C1 segment of cervical spinal cord (tissue), 14 donors: ENCODE measurements around the gene OR2M2.

ENCODE experiments used
- DNase-seq, 14 donors: peaks; one replicate each; lab custom pipeline; 2025; lab: John Stamatoyannopoulos, UW

Gene OR2M2, protein sequence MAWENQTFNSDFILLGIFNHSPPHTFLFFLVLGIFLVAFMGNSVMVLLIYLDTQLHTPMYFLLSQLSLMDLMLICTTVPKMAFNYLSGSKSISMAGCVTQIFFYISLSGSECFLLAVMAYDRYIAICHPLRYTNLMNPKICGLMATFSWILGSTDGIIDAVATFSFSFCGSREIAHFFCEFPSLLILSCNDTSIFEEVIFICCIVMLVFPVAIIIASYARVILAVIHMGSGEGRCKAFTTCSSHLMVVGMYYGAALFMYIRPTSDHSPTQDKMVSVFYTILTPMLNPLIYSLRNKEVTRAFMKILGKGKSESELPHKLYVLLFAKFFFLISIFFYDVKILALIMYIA

DNA sequence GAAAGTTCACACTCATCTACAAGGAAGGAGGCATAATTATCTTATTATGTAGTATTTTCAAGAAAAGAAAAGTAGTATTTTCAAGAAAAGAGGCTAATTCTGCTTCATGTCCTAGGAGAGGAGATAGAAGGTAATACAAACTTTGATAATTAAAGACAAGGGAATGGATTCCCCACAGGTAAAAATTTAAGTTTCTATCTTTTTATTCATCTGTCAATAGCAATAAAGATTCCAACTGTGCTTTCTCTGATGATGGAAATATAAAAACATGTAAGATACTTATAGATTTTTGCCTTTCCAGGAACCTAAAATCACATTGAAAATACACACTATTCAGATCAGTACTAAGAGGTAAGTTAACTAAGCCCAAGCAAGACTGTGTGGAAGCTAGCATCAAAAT is at the start of gene OR2M2:
Gene OR2M2 (plus strand): TSS at position 301 of the 400 bp plus-strand sequence. CDS start 5,165 bp downstream, outside the sequence.
- no peak for DNase-seq

GRCh38 chr1:248127653-248128052 is 47.0 kb upstream of the OR2M2 start:
- DNase-seq: no peak

- no peak for DNase-seq
These were observed 37.8 kb upstream of the OR2M2 start for GRCh38 chr1:248136811-248137210.

DNA sequence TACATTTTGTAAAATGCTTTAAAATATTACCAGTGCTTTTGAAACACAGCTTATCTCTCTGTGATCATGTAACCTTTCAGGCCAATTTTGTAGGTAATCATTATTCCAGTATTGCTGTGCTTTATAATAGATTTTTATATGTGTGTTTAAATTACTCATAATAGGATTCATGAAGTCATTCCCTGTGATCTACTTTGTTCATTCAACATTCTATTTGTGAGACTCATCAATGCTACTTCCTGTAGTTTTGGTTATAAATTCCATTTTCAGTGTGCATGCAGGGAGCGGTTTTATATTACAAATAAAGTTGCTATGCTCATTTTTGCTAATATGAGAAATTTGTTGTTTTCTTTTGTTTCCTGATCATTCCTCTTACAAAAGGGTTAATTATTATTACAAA is 33.8 kb upstream of the OR2M2 start:
- DNase-seq: no peak

DNA sequence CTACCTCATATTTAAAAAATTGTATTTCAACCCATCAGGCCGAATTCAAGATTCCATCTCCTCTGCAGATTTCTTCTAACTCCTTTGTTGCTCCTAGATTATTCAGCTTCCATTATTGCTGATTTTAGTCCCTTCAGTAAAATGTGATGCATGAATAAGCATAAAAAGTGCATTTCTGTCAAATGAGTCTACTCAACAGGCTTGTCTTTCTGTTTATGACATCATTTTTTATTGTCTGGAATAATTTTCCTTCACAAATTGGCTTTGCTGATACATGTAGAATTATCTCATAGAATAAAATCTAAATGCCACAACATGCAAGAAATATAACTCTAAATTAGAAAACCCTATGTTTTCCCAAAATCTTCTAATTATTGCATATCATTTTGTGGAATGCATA is 31.3 kb upstream of the OR2M2 start:
- DNase-seq: no peak

DNA sequence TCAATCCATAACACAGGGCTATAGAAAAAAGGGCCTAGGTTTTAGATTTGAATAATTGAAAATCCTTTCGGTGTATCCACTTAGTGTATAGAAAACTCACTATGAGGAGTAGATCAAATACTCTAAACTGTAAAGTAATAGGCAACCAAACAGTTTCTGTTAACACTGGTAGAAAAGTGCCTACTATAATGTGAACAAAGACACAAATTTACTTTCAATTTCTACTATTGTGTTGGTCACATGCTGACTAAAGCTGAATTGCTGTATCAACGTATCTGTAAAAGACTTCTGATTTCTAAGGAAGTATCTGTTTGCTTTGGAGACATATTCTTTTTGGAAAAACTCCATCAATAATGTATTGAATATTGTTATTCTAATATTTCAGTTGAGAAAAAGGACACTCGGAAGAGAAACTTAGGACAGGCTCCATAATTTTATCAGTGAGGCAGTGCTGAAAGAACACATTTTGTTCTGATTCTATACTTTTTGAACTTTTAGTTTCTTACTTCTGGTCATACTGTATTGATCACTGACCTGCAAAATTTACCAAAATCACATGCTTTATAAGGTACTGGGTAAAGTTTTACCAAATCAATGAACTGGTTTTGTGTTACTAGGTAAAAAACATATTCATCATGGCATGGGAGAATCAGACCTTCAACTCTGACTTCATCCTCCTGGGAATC is 30.0 kb upstream of the OR2M2 start, which contains the start of gene OR2M5:
Gene OR2M5 (plus strand): TSS at position 636 of the 686 bp plus-strand sequence. CDS start 0 bp downstream, at position 636.
- DNase-seq: no peak

DNA sequence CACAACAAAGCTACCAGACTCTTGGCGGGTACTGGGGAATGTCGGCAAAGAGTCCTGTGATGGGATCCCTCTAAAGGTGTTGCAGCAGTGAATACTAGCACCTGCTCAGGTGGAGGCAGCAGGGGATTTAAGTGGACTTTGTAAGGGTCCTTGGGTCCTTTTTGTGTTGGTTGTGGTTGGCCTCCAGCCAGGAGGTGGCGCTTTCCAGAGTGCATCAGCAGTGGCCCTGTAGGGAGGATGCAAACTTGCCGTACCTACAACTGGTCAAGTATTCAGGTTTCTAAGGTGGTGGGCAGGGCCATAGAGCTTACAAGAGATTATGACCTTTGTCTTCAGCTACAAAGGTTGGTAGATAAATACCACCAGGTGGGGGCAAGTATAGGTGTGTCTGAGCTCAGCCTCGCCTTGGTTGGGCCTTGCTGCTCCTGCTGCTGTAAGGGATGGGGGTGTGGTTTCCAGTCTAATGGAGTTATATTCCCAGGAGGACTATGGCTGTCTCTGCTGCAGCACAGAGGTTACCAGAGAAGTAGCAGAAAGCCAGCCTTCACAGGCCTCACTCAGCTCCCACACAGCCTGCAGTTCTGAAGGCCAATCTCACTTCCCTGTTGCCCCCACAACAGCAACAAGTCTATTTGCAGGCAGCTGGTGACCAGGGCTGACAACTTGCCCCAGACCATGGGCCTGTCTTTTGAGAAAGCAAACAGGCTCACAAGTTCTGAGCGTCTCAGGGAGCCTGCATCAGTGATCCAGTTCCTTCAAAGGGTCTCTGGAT is 22.4 kb upstream of the OR2M2 start:
- no peak for DNase-seq

- no peak for DNase-seq
These were observed 18.7 kb upstream of the OR2M2 start for GRCh38 chr1:248155927-248156326.

DNA sequence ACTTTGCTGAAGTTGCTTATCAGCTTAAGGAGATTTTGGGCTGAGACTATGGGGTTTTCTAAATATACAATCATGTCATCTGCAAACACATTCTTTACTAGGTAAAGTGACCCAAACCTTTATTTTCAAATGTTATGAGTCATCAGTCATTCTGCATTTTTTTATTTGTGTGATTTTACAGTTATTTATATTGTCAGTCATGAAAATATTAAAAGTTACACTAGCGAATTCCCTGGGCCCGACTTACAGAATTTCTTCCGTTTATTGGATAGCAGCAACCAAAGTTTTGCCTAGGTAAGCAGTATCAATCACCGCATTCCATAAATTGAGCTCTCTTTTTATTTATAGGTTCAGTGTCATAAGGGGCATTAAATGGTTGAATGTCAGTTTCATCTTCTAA is 15.9 kb upstream of the OR2M2 start:
- DNase-seq: no peak

GRCh38 chr1:248164031-248164430 is 10.6 kb upstream of the OR2M2 start:
- no peak for DNase-seq

DNA sequence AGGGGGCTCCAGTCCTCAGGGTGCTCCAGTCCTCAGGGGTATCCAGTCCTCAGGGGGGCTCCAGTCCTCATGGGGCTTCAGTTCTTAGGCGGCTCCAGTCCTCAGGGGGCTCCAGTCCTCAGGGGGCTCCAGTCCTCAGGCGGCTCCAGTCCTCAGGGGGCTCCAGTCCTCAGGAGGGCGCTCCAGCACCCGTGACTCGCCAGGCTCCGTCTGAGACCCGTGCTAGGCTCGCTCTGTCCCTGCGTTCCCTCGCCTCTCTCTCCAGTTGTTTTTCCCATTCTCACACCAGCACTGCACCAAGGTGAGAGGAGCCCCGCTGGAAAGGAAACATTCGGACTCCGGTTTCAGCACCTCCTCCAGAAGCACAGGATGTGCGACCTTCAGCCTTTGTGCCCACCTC is 9.4 kb upstream of the OR2M2 start:
- no peak for DNase-seq

DNA sequence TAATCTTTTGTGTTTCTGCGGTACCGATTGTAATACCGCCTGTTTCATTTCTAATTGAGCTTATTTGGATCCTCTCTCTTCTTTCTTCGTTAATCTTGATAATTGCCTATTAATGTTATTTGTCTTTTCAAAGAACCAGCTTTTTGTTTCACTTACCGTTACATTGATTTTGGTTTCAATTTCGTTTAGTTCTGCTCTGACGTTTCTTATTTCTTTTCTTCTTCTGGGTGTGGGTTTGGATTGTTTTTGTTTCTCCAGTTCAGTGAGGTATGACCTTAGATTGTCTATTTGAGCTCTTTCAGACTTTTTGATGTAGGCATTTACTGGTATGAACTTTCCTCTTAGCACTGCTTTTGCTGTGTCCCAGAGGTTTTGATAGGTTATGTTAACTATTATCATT is 9.4 kb downstream of the OR2M2 start:
- no peak for DNase-seq

DNA sequence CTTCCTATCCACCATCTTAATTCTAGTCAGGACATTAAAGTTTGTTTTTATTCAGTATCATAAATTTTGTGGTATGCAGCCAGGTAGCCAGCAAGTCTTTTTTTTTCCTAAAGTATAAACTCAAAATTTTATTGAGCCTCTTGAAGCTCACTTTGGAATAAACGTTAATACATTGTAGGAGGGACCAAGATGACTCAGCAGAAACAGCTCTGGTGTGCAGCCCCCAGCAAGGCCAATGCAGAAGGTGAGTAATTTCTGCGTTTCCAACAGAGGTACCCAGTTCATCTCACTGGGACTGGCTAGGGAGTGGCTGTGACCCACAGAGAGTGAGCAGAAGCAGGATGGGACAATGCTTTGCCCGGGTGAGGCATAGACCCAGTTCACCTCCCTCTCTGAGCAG is 12.7 kb downstream of the OR2M2 start:
- DNase-seq: no peak

DNA sequence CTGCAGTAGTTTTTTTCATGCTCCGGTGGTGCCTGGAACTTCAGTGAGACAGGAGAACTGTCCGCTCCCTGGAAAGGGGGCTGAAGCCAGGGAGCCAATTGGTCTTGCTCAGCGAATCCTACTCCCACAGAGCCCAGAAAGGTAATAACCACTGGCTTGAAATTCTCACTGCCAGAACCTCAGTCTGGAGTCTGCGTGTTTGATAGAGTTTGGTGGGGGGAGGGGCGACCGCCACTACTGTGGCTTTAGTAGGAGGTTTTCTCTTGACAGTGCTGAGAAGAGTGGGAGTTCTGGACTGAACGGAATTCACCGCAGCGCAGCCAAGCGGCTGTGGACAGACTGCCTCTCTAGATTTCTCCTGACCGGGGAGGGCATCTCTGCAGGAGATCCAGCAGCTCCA is 14.4 kb downstream of the OR2M2 start:
- DNase-seq: no peak

- DNase-seq: no peak
These were observed 19.5 kb downstream of the OR2M2 start for GRCh38 chr1:248194117-248194516.

- DNase-seq: no peak
These were observed 22.3 kb downstream of the OR2M2 start, which contains the start of gene OR2M3 for GRCh38 chr1:248196965-248197364. Gene OR2M3 (plus strand): TSS chr1:248197265. CDS start chr1:248203068, 5,803 bp downstream.

DNA sequence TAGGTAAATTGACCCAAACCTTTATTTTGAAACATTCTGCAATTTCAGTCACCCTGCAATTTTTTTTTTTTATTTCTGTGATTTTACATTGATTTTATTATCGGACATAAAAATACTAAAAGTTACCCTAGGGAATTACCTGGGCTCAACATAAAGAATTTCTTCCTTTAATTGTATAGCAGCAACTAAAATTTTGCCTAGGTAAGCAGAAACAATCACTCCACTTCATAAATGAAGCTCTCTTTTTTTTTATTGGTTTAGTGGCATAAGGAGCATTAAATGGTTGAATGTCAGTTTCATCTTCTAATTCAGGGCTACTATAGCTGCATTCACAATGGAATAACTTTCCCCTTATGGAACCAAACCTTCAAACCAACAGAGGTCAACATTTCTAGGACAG is 41.3 kb downstream of the OR2M2 start:
- no peak for DNase-seq

GRCh38 chr1:248225537-248225936 is 50.9 kb downstream of the OR2M2 start:
- DNase-seq: no peak

- DNase-seq: no peak
These were observed 54.8 kb downstream of the OR2M2 start for GRCh38 chr1:248229360-248229908.
